HG03354 (cell line): ENCODE measurements around the gene FHOD1.

Source experiments
- ATAC-seq: cut with Tn5 transposase; IDR thresholded peaks from one replicate; pipeline ENCODE4 v1.9.1; 2021; ENCODE audit warnings: mild to moderate bottlenecking; ENCODE audit not compliant: unreplicated experiment, poor library complexity, severe bottlenecking

The FHOD1 gene

DNA sequence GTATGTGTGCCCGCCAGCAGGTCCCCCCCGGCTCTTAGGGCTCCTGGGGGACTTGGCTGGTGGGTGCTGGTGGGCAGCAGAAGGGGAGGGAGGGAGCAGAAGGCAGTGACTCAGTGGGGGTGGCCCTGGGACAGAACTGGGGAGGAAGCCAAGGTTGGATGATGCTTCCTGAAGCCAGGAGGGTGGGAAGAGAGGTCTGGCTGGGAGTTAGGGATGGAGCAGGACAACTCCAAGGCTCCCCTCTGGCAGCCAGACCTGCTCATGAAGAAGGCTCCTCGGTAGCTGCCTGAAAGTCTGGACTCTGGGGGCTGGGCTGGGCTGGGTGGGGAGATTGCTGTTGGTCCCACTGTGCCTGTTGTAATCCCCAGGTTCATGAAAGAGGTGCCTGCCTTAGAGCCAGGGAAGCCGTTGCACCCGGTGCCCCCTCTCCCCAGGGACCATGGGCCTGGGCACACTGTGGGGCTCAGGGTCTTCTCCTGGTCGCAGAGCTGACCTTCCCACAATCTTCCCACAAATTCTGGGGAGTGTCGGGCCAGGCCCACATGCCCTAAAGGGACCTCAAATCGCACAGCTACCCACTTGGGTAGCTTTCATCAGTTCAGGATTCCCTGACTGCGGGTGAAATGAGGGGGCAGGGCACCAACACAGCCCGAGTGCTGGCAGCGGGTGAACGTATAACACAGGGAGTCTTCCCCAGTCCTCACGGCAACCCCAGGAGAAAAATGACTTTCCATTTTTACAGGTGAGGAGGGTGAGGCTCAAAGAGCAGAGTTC is 30.9 kb upstream of the FHOD1 start:
- ATAC-seq = no peak

DNA sequence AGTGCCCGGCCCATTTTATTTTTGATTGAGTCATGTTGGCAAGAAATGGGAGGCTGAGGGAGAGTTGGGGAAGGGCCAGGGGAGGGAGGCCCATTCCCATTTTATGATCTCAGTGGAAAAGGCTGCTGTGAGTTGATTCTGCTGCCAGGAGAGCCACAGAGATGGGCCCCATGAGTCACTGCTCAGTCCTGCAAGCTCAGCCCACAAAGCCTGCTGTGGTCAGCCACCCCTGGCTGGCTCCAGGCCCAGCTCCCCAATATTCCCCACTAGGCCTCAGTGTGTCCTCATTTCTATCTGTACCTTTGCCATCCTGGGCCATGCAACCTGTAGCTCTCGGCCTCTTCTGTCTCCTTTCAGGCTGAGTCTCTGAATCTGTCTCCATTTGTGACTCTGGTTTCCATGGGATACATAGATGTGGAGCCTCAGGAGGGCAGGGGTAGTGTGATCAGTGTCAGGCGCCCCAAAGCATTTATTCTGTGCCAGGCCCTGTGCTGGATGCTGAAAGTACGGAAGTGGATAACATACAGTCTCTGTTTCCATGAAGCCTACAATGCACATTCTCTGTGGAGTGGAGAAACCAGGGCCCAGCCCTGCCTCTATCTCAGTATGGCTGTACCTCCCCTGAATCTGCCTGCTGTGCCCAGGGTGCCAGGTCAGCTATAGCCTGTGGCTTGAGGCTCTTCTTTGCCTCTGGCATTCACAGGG is 30.2 kb upstream of the FHOD1 start:
- no peak for ATAC-seq

- ATAC-seq = no peak
These were observed 28.0 kb upstream of the FHOD1 start for GRCh38 chr16:67275321-67275720.

DNA sequence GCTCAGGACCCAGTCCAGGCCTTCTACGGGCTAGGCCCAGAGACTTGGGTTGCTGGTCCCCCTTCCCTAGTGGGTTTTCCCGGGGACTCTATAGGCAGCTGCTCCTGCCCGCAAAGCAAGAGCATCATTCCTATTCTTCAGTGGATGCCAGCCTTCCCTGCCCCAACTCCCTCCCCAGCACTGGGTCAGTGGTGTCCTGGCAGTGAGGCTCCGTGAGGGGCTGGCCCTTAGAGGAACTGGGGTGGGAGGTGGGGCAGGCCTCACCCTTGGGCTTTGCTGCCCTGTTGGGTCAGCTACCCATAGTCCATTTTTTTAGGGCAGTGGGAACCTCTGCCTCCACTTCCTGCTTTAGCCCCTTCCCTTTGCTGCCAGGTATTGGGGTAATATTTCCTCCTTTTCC is 24.2 kb upstream of the FHOD1 start:
- no peak for ATAC-seq

GRCh38 chr16:67270931-67271338 is 23.7 kb upstream of the FHOD1 start:
- ATAC-seq = no peak

DNA sequence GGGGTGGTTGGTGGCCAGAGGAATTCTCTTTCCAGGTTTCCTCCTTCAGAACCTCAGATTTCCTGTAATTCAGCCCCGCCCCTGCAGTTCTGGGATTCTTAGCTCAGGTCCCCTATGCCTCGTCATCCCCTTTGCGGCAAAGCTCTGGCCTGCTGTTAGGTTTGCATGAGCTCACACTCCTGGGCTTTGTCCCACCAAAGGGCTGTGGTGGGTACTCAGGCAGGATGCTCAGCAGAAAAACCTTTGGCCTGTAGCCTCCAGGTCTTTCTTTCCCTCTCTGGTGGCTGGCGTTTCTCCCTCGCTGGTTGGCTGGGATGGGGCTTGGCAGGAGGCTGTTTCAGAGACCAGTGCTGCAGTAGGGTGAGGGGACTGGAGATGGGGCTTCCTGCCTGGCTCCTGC is 22.5 kb upstream of the FHOD1 start:
- ATAC-seq = no peak

GRCh38 chr16:67268136-67268579 is 20.9 kb upstream of the FHOD1 start:
- no peak for ATAC-seq

DNA sequence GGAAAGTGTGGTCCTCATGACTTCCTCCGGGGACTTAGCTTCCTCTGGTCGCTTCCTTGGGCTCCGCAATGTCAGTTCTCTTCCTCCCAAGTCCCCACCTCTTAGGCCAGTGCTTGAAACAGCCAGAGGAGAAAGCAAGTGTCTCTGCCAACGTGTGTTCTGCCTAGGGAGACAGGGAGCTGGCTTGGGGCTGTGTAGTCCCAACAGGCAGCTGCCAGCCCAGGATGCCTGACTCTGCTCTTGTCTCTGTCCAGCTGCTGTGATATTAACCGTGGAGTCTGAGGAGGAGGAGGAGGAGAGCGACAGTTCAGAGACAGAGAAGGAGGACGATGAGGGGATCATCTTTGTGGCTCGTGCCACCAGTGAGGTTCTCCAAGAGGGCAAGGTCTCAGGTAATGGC is 18.6 kb upstream of the FHOD1 start:
- no peak for ATAC-seq

DNA sequence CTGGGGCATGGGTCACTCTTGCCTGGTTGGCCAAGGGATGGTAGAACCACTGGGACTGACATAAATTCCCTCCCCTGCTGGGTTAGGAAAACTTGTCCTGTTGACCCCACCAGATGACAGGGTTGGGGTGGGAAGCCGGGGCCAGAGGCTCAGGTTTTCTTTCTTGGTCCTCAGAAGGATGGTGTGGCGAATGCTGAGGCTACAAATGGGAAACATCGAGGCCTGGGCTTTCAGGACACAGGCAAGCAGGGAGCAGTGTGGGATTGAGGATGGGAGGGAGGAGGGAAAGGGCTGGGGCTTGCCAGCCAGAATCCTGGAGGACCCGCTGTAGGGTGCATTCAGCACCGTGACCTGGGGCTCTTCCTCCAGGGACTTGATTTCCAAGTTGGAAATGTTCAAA is 17.6 kb upstream of the FHOD1 start:
- no peak for ATAC-seq

DNA sequence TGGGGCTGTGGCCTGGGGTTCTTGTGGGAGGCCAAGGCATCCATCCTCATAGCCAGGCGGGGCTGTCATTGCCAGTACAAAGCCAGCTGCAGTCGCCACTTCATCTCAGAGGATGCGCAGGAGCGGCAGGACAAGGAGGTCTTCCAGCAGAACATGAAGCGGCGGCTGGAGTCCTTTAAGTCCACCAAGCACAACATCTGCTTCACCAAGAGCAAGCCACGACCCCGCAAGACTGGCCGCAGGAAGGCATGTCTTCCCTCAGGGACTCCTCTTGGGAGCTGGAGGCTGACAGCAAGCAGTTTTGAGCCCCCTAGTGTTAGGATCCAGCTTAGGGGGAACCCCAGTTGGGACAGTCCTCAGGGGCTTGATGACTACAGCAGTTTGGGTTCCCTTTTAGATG is 17.0 kb upstream of the FHOD1 start:
- no peak for ATAC-seq

DNA sequence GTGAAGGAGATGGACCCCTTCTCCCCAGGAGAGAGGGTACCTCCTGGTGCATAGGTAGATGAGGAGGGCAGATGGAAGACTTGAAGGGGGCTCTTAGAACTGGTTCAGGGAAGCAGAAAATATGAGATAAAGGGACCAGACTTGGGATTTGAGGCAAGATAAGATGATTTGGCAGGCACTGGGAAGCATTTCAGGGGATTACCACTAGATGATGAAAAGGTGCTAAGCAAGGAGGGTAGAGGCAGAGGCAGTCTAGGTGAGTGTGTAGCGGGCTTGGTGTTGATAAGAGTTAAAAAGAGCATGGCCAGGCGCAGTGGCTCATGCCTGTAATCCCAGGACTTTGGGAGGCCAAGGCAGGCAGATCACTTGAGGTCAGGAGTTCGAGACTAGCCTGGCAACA is 15.9 kb upstream of the FHOD1 start:
- no peak for ATAC-seq

- no peak for ATAC-seq
These were observed 13.3 kb upstream of the FHOD1 start for GRCh38 chr16:67260426-67261063.

DNA sequence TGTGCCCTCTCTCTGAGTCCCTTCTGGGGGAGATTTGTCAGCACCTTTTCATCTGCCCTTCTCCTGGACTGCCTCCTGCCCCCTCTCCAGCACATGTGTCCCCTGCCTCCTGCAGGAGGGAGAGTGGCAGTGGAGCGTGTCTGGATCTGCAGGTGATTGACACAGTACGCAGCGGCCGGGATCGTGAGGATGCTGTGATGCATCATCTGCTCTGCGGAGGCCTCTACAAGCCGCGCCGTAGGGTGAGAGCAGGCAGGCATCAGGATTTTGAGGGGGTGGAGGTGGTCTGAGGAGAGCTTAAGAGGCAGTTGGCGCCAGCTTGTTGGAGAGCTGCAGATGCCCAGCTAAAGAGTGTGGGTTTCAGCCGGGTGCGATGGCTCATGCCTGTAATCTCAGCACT is 12.4 kb upstream of the FHOD1 start:
- ATAC-seq = no peak

GRCh38 chr16:67258161-67258835 is 11.0 kb upstream of the FHOD1 start:
- ATAC-seq = no peak

- no peak for ATAC-seq
These were observed 10.3 kb upstream of the FHOD1 start for GRCh38 chr16:67257486-67258160.

DNA sequence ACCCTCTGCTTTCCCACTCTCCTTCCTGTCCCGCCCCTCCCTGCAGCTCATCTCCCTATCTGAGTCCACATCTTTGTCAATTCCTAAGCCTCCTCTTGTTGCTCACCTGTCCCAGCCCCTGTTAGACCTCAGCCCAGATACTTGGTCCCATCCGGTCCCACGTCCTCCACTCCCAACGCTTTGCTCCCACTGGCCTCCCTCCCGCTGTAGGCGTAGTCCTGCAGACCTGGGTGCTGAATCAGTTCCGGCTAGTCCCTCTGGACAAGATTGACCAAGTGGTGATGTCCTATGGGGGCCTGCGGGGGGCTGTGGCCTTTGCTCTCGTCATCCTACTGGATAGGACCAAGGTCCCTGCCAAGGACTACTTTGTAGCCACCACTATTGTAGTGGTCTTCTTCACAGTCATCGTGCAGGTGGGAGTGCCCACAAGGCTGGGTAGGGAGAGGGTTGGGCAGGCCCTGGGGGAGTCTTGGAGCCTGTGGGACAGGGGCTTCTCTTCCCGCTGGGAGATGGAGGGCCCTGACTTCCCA is 9.5 kb upstream of the FHOD1 start:
- no peak for ATAC-seq

DNA sequence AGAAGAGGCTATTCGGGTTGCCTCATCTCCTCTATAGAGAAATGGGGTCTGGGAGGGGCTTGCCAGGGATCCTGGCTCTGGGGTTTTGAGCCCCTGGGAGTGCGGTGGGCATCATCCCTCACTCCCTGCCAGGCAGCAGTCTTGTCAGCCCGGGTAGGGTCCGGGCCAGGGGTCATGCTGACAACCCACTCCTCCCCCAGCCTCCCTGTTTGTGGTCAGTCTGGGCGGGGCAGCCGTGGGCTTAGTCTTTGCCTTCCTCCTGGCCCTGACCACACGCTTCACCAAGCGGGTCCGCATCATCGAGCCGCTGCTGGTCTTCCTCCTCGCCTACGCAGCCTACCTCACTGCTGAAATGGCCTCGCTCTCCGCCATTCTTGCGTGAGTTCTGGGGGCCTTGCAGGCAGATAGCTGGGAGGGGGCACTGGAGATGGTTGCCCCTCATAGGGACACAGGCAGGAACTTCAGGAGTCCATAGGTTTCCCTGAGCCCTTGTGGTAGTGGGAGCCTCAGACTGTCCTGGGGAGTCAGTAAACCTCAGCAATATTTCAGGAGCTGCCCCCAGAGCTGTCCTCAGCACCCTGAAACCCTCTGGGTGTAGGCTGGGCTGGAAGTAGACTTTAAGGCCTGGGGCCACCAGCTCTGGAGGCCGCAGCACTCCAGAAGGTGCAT is 8.4 kb upstream of the FHOD1 start:
- ATAC-seq = no peak

GRCh38 chr16:67254801-67255552 is 7.7 kb upstream of the FHOD1 start:
- no peak for ATAC-seq
